RWPE2 (cell line): ENCODE measurements around the gene SUPT20H.

Experiments
- ATAC-seq: fragments of 200-7000 bp; cut with Tn5 transposase; 3 replicates; pipeline ENCODE4 v1.9.1; 2021; ENCODE audit warnings: low read depth
- DNase-seq: peaks from one replicate; pipeline ENCODE4 v3.0.0-alpha.2; 2020; ENCODE audit warnings: low spot score
- H3K27ac ChIP-seq: fragments of 450-650 bp; 2 replicates; pipeline ENCODE4 v1.5.1; 2017; ENCODE audit warnings: mild to moderate bottlenecking; ENCODE audit not compliant: poor library complexity, severe bottlenecking
- H3K27me3 ChIP-seq: fragments of 250-450 bp; sonication (Bioruptor Pico); 2 replicates; pipeline ENCODE4 v1.5.1; 2021; ENCODE audit warnings: mild to moderate bottlenecking, moderate library complexity; ENCODE audit not compliant: insufficient read depth, poor library complexity, severe bottlenecking
- H3K36me3 ChIP-seq: fragments of 250-450 bp; sonication (Bioruptor Pico); 2 replicates; pipeline ENCODE4 v1.5.1; 2020; ENCODE audit warnings: low read depth, mild to moderate bottlenecking, moderate library complexity
- H3K4me1 ChIP-seq: fragments of 250-450 bp; sonication (Bioruptor Pico); 2 replicates; pipeline ENCODE4 v1.5.1; 2021; ENCODE audit warnings: mild to moderate bottlenecking, moderate library complexity; ENCODE audit not compliant: insufficient read depth, poor library complexity, severe bottlenecking
- H3K4me3 ChIP-seq: fragments of 250-450 bp; sonication (Bioruptor Pico); 2 replicates; pipeline ENCODE4 v1.5.1; 2021; ENCODE audit warnings: mild to moderate bottlenecking, moderate library complexity; ENCODE audit not compliant: severe bottlenecking
- H3K9me3 ChIP-seq: fragments of 250-450 bp; sonication (Bioruptor Pico); 2 replicates; pipeline ENCODE4 v1.5.1; 2021; ENCODE audit warnings: mild to moderate bottlenecking, moderate library complexity; ENCODE audit not compliant: severe bottlenecking
- TF ChIP-seq, protein P1 (sequence below): fragments of 450-650 bp; IDR thresholded peaks from one replicate; pipeline ENCODE4 v1.5.1; 2017; ENCODE audit warnings: mild to moderate bottlenecking, moderate library complexity; ENCODE audit not compliant: poor library complexity, severe bottlenecking

Gene SUPT20H

GRCh38 chr13:36973621-36974295 is 85.7 kb downstream of the SUPT20H start:
- peaks cover 84% of the 10 kb centered on the region for H3K36me3 ChIP-seq
- no peak overlapping the region for H3K27ac ChIP-seq
- ATAC-seq (no peak), DNase-seq (no peak)
- TF ChIP-seq, protein P1, sequence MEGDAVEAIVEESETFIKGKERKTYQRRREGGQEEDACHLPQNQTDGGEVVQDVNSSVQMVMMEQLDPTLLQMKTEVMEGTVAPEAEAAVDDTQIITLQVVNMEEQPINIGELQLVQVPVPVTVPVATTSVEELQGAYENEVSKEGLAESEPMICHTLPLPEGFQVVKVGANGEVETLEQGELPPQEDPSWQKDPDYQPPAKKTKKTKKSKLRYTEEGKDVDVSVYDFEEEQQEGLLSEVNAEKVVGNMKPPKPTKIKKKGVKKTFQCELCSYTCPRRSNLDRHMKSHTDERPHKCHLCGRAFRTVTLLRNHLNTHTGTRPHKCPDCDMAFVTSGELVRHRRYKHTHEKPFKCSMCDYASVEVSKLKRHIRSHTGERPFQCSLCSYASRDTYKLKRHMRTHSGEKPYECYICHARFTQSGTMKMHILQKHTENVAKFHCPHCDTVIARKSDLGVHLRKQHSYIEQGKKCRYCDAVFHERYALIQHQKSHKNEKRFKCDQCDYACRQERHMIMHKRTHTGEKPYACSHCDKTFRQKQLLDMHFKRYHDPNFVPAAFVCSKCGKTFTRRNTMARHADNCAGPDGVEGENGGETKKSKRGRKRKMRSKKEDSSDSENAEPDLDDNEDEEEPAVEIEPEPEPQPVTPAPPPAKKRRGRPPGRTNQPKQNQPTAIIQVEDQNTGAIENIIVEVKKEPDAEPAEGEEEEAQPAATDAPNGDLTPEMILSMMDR = no peak
- no peaks in the 10 kb centered on the region for H3K9me3 ChIP-seq
- H3K27me3 ChIP-seq = no peaks in the 10 kb centered on the region
- H3K4me3 ChIP-seq = no peak overlapping the region
- no peaks in the 10 kb centered on the region for H3K4me1 ChIP-seq

DNA sequence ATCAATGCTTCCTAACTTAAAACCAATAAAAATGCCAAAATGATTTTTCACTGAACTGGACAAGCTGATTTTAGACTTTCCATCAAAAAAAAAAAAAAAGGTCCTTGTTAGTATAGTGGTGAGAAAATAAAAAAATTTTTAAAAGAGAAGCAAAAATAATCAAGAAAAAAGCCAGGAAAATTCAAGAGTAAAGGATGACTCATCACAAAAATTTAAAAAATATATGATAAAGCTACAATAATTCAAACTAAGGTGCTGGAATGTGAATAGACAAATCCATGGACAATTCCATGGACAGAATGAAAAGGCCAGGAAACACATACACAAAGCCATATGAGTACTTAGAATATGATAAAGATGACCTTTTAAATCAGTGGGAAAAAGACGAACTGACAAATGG is 86.5 kb downstream of the SUPT20H start:
- TF ChIP-seq, protein P1 = no peak
- Histone ChIP-seq H3K4me1 (no peaks in the 10 kb centered on the region), H3K9me3 (no peaks in the 10 kb centered on the region), H3K36me3 (peaks cover 84% of the 10 kb centered on the region), H3K4me3 (no peak overlapping the region), H3K27me3 (no peaks in the 10 kb centered on the region), H3K27ac (no peak overlapping the region)
- DNase-seq (no peak), ATAC-seq (no peak)

DNA sequence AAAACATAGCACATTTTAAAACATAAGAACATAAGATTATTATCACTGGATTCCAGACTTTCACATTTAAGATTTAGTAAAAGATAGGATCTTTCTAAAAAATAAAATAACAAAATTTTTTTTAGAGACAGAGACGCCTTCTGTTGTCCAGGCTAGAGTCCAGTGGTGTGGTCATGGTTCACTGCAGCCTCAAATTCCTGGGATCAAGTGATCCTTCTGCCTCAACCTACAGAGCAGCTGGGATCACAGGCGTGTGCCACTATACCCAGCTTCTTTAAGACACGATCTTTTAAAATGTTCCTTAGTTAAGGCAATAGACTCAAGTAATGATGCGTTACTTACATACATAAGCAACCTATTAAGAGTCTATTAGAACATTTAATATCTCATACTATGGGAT is 93.1 kb downstream of the SUPT20H start:
- TF ChIP-seq, protein P1 = no peak
- ATAC-seq (no peak), DNase-seq (no peak)
- Histone ChIP-seq H3K27me3 (no peaks in the 10 kb centered on the region), H3K9me3 (no peaks in the 10 kb centered on the region), H3K36me3 (peaks cover 86% of the 10 kb centered on the region), H3K4me1 (peaks cover 15% of the 10 kb centered on the region), H3K27ac (peak overlapping the region; percentile 71), H3K4me3 (no peak overlapping the region)

- H3K27ac ChIP-seq = peak overlapping the region; percentile 71
- DNase-seq (peak; percentile 74), ATAC-seq (peak; percentile 100)
- H3K36me3 ChIP-seq = peaks cover 84% of the 10 kb centered on the region
- no peaks in the 10 kb centered on the region for H3K9me3 ChIP-seq
- peaks cover 15% of the 10 kb centered on the region for H3K4me1 ChIP-seq
- H3K4me3 ChIP-seq = no peak overlapping the region
- TF ChIP-seq, protein P1 = no peak
- H3K27me3 ChIP-seq = no peaks in the 10 kb centered on the region
Measured at GRCh38 chr13:36965767-36966166, 93.7 kb downstream of the SUPT20H start.

DNA sequence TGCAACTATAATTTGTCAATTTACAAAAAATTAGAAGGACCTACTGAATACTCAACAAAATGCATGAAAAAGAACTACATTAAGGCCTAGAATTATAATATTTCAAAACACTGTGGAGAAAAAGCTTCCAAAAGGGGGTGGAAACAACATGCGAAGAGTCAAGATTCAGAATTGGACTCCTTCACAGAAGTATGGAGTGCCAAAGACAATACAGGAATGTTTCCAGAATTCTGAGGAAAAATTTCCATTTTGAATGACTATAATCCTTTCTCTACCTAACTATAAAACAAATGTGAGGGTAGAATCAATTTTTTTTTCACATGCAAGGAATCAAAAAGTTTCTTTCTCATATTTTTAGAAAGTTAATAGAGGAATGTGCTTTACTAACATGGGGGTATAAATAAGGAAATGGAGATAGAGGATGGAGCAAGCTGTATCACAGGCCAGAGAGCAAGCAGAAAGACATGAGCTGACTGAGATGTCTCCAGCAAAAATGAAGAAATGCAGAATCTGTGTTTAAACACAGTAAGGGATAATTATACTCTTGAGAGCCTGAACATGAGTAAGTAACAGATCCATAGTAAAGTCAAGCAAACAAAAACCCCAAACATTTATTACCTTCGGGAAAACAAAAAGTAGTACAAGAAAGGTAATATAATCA is 99.9 kb downstream of the SUPT20H start:
- no peak for DNase-seq
- TF ChIP-seq, protein P1 = no peak
- Histone ChIP-seq H3K9me3 (no peaks in the 10 kb centered on the region), H3K4me3 (no peak overlapping the region), H3K4me1 (no peaks in the 10 kb centered on the region), H3K27me3 (no peaks in the 10 kb centered on the region), H3K36me3 (peaks cover 64% of the 10 kb centered on the region), H3K27ac (no peak overlapping the region)
- ATAC-seq = no peak
